Osteocyte (in vitro differentiated cells): Measurements from ENCODE around the gene KRTAP10-5. TPM values are rescaled to one million over a fixed set of nuclear protein-coding genes. Genes with fewer than 3 reads are reported as not detected.

ENCODE experiments used
- DNase-seq: peaks from one replicate; pipeline ENCODE4 v3.0.0; 2021; ENCODE audit warnings: mixed read lengths; ENCODE audit not compliant: unreplicated experiment; ENCODE audit errors: extremely low spot score
- H3K27ac Mint-ChIP-seq: one replicate; pipeline ENCODE4 v1.8.0; 2021; ENCODE audit warnings: mild to moderate bottlenecking, mixed read lengths; ENCODE audit not compliant: unreplicated experiment
- H3K27me3 Mint-ChIP-seq: one replicate; pipeline ENCODE4 v1.8.0; 2021; ENCODE audit warnings: mixed read lengths; ENCODE audit not compliant: unreplicated experiment
- H3K36me3 Mint-ChIP-seq: one replicate; pipeline ENCODE4 v1.8.0; 2021; ENCODE audit warnings: mixed read lengths; ENCODE audit not compliant: unreplicated experiment
- H3K4me1 Mint-ChIP-seq: one replicate; pipeline ENCODE4 v1.8.0; 2021; ENCODE audit warnings: mixed read lengths; ENCODE audit not compliant: unreplicated experiment
- H3K4me3 Mint-ChIP-seq: one replicate; pipeline ENCODE4 v1.8.0; 2021; ENCODE audit warnings: mild to moderate bottlenecking, moderate library complexity, mixed read lengths; ENCODE audit not compliant: unreplicated experiment
- H3K9me3 Mint-ChIP-seq: one replicate; pipeline ENCODE4 v1.8.0; 2021; ENCODE audit warnings: mixed read lengths; ENCODE audit not compliant: unreplicated experiment
- total RNA-seq: library from RNA; stranded (reverse); gene quantifications from 2 replicates; pipeline ENCODE4 v1.2.1, GENCODE V29; 2021
- TF ChIP-seq, protein P1 (sequence below): fragments of 200-600 bp; sonication (generic); IDR thresholded peaks from 2 replicates; pipeline ENCODE4 v1.5.0; 2021; ENCODE audit warnings: antibody characterized with exemption, mild to moderate bottlenecking, moderate library complexity

The KRTAP10-5 gene
- total RNA-seq, 1 donor from 2014 or later = not detected

DNA sequence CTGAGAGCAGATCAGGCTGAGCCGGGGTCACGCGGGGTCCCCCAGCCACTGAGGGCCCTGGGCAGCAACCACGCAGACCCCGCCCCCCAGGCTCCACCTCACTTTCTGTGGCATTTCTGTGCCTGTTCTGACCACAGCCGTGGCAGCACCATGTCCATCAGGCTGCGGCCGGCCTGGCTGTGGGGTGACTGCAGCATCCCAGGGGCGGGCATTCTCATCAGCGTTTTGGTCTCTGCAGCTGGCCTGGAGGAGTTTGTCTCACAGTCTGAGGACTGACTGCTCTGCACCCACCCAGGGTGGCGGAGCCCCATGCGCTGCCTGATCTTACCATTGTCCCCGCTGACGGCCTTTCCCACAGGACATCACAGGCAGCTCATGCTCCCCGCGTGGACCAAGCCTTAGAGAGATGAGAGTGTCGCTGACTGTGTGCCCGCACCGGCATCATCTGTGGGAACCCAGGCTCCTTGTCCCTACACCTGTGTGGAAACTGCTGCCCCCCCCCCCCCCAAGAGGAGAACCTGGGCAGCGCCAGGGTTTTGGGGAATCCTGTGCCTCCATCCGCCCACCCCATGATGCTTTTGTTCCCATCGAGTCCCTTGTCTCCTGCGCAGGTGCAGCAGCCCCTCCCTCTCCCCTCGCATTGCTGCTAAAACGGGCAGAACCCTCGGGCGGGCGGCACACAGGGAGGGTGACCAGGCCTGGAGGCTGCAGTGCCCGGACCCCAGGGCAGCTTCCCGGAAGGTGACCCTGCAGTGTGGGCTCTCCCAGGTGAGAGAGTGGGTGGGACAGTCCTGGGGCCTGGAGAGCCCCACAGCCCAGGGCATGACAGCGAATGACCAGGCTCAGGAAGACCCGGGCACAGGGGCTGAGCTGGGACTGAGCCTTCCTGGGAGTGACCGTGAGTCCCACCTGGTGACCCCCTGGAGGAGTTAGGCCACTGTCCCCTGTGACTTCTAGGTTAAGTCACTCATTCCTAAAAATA lies 42.2 kb downstream of the KRTAP10-5 start:
- Mint-ChIP-seq H3K4me3 (no peak overlapping the region), H3K27me3 (peaks cover 12% of the 10 kb centered on the region), H3K4me1 (no peaks in the 10 kb centered on the region), H3K27ac (no peak overlapping the region), H3K36me3 (no peaks in the 10 kb centered on the region), H3K9me3 (no peaks in the 10 kb centered on the region)
- TF ChIP-seq, protein P1, sequence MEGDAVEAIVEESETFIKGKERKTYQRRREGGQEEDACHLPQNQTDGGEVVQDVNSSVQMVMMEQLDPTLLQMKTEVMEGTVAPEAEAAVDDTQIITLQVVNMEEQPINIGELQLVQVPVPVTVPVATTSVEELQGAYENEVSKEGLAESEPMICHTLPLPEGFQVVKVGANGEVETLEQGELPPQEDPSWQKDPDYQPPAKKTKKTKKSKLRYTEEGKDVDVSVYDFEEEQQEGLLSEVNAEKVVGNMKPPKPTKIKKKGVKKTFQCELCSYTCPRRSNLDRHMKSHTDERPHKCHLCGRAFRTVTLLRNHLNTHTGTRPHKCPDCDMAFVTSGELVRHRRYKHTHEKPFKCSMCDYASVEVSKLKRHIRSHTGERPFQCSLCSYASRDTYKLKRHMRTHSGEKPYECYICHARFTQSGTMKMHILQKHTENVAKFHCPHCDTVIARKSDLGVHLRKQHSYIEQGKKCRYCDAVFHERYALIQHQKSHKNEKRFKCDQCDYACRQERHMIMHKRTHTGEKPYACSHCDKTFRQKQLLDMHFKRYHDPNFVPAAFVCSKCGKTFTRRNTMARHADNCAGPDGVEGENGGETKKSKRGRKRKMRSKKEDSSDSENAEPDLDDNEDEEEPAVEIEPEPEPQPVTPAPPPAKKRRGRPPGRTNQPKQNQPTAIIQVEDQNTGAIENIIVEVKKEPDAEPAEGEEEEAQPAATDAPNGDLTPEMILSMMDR = no peak
- DNase-seq = peak; percentile 80

DNA sequence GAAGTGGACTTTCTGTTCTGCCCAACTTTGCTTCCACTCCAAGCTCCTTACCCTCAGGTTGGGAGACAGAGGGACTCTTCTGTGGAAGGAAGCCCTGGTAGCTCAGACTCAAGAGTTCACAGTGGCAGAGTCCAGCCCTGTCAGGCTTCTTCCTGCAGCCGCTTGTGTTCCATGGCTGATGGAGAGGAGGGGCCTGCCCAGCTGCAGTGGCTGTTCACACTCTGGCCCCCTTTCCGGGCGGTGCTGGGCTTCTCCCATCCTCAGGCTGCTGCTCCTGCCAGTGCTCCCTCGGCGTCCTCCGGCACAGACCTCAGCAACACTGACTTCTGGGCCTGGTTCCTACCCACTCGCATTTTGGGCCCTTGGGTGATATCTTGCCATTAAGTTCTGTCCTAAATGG lies 44.4 kb downstream of the KRTAP10-5 start:
- H3K27me3 Mint-ChIP-seq = peaks cover 12% of the 10 kb centered on the region
- TF ChIP-seq, protein P1 = no peak
- H3K36me3 Mint-ChIP-seq = no peaks in the 10 kb centered on the region
- H3K4me1 Mint-ChIP-seq = no peaks in the 10 kb centered on the region
- no peaks in the 10 kb centered on the region for H3K9me3 Mint-ChIP-seq
- H3K4me3 Mint-ChIP-seq = no peak overlapping the region
- DNase-seq = no peak
- no peak overlapping the region for H3K27ac Mint-ChIP-seq

DNA sequence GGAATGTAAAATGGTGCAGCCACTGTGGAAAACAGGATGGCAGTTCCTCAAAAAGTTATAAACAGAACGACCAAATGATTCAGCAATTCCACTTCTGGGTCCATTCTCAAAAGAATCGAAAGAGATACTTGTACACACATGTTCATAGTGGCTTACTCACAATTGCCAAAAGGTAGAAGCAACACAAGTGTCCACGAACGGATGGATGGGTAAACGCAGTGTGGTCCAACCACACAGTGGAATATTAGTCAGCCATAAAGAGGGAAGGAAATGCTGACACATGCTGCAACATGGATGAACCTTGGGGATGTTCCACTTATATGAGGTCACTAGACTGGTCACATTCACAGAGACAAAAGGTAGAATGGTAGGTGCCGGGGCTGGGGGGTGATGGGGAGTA lies 45.7 kb downstream of the KRTAP10-5 start:
- Mint-ChIP-seq H3K4me1 (no peaks in the 10 kb centered on the region), H3K4me3 (no peak overlapping the region), H3K27me3 (peaks cover 12% of the 10 kb centered on the region), H3K36me3 (no peaks in the 10 kb centered on the region), H3K27ac (no peak overlapping the region), H3K9me3 (no peaks in the 10 kb centered on the region)
- TF ChIP-seq, protein P1 = no peak
- no peak for DNase-seq

DNA sequence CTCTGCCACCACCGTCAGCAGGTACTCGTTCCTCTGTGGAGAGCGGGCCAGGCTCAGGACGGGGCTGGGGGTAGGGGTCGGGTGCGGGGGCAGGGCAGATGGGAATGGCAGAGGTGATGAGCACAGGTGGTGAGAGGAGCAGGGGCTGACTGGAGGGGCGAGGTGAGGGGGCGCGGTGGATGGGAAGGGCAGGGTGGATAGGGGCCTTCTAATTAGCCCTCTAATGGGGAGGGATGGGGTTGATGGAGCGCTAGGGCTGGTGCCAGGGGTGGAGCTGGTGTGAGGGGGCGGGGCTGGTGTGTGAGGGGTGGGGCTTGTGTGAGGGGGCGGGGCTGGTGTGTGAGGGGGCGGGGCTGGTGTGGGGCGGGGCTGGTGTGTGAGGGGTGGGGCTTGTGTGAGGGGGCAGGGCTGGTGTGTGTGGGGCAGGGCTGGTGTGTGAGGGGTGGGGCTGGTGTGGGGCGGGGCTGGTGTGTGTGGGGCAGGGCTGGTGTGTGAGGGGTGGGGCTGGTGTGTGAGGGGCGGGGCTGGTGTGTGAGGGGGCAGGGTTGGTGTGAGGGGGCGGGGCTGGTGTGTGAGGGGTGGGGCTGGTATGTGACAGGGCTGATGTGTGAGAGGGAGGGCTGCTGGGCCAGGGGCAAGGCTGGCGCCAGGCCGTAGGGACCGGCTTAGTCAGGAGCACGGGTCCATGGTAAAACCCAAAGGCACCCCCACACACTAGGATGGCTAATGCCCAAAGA lies 46.3 kb downstream of the KRTAP10-5 start:
- DNase-seq = no peak
- Mint-ChIP-seq H3K27ac (no peak overlapping the region), H3K36me3 (no peaks in the 10 kb centered on the region), H3K4me1 (no peaks in the 10 kb centered on the region), H3K27me3 (peaks cover 12% of the 10 kb centered on the region), H3K9me3 (no peaks in the 10 kb centered on the region), H3K4me3 (no peak overlapping the region)
- TF ChIP-seq, protein P1 = no peak
